Kasumi-1 (cell line): Measurements from ENCODE around the gene METTL25.
"Not testable (repeated sequence)": the region's sequence is repeated elsewhere in the genome, so short reads cannot be mapped to it uniquely, and the experiment has no call there.

Experiments
- DNase-seq, 2 experiments: peaks; one replicate each; lab custom pipeline; 2025; lab: John Stamatoyannopoulos, UW

Gene METTL25, protein sequence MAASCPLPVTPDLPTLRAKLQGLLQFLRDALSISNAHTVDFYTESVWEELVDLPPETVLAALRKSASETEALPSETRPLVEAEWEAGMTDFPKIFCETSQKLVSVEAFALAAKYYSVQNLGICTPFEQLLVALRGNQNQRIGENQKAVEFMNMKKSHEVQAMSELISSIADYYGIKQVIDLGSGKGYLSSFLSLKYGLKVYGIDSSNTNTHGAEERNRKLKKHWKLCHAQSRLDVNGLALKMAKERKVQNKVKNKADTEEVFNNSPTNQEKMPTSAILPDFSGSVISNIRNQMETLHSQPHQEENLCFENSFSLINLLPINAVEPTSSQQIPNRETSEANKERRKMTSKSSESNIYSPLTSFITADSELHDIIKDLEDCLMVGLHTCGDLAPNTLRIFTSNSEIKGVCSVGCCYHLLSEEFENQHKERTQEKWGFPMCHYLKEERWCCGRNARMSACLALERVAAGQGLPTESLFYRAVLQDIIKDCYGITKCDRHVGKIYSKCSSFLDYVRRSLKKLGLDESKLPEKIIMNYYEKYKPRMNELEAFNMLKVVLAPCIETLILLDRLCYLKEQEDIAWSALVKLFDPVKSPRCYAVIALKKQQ

DNA sequence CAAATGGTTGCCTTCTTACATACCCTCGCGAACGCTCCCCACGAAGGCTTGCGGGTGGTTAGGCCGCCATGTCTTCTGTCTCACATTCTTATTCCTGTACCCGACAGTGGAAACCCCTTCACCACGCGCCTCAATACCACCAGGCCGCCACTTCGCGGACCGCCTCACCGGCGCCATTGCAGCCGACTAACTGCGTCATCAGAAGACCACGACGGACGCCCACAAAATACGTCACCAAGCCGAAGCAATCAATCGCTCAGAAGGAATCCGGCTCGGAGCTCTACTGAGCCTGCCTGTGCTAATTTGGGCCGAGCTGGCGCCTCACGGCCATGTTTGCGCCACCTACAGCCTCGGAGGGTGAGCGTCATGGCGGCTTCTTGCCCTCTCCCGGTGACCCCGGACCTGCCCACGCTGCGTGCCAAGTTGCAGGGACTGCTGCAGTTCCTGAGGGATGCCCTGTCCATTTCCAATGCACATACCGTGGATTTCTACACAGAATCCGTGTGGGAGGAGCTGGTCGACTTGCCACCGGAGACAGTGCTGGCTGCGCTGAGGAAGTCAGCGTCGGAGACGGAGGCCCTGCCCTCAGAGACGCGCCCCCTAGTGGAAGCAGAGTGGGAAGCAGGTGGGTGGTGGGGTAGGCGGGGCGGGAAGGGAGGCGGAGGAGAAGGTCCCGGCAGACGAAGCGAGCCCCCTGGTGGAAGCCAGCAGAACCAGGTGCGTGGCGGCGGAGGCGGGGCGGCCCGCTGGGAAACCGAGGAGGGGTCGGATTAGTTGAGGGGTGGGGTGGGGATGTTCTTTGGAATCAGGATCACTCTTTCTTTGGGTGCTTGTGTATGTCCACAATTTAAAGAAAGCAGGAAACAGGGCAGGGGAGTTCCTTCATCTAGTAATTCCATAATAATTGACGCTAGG, at the start of gene METTL25, which contains the start of gene CCDC59:
TSS of gene METTL25 (plus strand) at position 330 of the 915 bp plus-strand sequence. CDS start at position 367, 37 bp downstream.
TSS of gene CCDC59 (minus strand) at position 188 of the 915 bp plus-strand sequence. CDS start at position 177, 11 bp downstream.
- peak; percentile 94 to 95 for DNase-seq

DNA sequence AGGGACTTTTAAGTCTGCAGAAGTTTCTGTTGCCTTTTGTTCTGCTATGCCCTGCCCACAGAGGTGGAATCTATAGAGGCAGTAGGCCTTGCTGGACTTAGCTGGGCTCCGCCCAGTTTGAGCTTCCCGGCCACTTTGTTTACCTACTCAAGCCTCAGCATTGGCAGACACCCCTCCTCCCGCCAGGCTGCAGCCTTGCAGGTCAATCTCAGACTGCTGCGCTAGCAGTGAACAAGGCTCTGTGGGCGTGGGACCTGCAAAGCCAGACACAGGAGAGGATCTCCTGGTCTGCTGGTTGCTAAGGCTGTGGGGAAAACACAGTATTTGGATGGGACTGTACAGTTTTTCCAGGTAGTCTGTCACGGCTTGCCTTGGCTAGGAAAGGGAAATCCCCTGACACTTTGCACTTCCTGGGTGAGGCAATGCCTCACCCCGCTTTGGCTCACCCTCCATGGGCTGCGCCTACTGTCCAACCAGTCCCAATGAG, 43.9 kb upstream of the METTL25 start:
- no peak for DNase-seq

DNA sequence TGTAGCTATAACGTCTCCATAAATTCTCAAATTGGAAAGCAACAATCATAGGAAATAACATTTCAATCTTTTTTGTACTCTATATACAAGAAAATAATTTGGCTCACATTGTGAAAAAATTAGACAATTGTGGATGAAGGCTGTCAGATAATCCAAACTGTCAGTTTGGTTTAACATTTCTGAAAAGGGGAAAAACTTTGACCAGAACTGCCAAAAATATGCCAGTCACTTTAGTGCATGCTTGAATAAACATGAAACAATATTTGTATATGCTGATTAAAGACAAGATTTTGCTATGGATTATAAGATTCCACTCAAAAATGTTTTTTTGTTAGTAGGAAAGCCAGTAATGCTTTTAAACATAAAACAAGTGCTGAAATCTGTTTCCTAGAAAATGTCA, 39.1 kb upstream of the METTL25 start:
- no peak for DNase-seq

DNA sequence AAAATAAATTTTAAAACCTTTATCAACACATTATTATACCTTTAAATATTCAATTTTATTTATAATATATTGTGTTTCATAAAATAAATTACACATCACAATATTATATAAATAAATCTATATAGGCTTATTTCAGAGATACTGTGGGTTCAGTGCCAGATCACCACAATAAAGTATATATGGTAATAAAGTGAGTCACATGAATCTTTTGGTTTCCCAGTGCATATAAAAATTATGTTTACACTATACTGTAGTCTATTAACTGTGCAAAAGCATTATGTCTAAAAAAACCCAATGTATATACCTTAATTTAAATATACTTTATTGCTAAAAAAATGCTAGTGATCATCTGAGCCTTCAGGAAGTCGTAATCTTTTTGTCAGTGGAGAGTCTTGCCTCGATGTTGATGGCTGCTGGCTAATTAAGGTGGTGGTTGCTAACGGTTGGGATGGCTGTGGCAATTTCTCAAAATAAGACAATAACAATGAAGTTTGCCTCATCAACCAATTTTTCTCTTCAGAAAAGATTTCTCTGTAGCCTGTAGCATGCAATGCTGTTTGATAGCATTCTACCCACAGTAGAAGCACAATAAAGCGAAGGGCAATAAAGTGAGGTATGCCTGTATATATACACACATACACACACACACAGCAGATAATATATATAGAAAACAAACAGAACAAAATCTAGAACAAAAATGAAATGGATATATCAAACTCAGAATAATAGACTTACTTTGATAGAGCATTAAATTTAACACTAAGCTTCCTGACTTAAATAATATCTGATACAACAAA, 32.6 kb upstream of the METTL25 start:
- DNase-seq: no peak

DNA sequence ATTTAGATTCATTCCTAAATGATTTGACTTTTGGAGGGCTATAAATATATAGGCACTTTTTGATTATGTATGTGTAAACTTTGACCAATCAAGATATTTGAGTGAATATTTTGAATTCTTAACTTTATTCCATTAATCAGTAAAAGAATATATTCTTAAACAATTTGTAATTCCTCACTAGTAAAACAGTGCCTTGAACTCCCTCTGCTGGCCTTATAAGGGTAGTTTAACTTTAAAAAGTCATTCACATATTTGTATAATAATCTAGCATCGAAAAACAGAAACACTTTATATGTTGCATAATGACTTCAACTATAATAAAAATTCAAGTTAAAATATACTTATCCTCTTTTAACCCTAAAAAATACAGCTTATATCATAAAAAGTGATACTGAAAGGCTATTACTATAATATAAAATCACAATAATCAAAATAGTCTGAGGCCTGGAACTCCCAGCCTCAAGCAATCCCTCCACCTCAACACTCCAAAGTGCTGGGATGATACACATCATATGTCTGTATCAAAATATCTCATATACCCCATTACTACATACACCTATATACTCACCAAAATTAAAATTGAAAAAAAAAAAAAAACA, 31.3 kb upstream of the METTL25 start:
- peak; percentile 43 to 66 for DNase-seq

DNA sequence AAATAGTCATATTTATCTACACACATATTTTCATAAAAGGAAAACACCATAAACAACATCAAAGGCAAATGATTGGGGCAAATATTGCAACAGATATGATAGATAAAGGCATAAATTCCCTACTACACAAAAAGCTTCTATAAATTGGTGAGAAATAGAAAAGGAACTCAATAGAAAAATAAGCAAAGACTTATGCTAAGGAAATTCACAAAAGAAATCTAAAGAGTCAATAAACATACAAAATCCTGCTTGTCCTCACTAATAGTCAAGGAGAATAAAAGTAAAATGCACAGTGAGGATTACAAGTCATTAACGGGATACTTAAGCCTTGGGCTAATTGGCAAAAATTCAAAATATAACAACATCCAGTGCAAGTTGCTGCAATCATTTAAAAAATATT, 30.5 kb upstream of the METTL25 start:
- DNase-seq: no peak

DNA sequence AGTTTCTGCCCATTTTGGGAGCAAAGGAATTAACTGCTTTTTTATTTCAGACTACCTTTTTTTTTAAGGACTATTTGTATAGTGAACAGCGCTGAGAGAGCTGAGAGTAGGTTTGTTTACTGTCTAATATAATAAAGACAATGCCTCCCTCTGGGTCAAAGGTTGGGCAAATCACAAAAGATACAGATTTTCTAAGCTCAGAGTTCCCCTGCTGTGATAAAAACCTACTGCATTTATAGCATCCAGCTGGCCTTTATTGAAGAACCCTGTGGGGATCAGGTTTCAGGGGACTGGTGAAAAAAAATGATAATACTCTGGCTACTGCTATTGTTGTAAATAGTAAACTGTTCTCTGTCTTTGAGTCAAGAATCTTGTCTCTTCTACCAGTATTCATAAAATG, 28.8 kb upstream of the METTL25 start:
- DNase-seq: no peak

DNA sequence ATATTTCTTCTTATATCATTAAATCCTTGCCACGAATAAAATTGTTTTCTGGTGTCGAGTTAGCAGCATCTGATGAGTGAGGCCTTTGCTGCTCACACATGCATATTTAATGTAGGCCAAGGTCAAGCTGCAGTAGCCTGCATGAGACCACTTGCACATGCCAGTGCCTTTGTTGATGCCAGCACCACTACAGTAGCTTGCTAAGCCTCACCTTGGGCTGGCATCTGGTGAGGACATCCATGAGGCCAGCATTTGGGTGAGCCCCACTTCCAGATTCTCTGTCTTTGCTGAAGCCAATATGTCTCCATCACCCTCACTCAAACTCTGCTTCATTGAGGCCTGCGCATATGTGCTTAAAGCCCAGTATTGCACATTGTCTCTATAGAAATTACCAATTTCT, 8.2 kb upstream of the METTL25 start:
- no peak for DNase-seq

DNA sequence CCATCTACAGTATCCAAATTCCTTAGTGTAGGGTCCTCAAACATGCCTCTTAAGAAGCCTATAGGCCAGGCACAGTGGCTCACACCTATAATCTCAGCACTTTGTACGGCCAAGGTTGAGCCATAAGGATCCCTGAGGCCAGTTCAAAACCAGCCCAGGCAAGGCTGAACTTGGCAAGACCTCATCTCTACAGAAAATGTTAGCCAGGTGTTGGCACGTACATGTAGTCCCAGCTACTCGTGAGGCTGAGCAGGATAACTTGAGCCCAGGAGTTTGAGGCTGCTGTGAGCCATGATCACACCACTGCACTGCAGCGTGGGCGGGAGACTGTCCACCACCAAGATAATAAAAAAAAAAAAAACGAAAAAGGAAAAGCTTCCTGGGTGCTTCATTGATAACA, 6.9 kb upstream of the METTL25 start:
- no peak for DNase-seq

DNA sequence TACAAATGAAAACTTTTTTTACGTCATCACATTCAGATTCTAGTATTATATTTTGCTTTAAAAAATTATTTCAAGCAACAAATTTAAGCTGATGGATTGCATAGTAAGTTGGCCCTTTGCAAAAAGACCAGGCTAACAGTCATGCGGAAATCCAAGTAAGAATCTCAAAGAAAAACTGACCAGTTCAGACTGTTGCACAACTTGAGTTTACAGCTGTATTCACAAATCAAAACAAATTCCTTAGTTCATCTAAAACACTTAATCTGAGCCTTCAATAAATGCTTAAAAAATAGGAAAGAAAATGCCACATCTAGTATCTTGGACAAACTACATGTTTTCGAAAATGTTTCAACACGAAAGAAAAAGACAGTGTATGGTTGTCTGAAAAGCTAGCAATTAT, 989 bp upstream of the METTL25 start:
- no peak for DNase-seq

DNA sequence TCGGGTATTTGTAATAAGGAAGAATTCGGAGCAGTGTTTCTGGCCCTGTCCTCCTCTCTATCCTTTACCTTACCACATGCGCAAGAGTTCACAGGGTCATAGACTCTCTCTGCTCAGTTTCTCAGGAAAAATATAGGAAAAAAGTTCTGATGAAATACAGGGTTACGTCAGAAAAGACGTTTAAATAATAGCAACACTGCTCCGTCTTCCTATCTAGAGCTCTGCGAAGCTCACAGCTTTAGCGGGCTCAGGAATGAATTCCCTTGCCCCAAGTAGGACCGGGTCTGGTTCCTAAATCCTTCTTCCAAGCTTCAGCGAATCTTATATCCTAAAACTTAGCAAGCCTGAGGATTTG, 507 bp upstream of the METTL25 start:
- peak in 1 of 2 experiments; percentile 28 for DNase-seq

DNA sequence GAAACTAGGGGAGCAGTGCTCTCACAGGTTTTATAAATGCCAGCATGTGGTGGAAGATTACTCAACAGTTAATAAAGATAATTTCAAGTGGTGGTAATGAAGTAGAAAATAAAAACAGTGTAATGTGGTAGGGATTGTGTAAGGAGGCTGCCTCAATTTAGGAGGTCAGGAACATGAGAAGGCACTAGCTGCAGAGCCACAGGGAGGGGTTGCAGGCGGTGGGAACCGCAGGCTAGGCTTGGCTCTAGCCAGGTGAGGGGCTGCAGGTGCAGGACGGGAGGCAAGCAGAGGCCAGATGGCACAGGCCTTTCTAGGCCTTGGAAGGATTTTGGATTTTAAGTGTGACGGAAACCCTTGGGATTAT, 768 bp downstream of the METTL25 start:
- DNase-seq: peak in 1 of 2 experiments; percentile 39

DNA sequence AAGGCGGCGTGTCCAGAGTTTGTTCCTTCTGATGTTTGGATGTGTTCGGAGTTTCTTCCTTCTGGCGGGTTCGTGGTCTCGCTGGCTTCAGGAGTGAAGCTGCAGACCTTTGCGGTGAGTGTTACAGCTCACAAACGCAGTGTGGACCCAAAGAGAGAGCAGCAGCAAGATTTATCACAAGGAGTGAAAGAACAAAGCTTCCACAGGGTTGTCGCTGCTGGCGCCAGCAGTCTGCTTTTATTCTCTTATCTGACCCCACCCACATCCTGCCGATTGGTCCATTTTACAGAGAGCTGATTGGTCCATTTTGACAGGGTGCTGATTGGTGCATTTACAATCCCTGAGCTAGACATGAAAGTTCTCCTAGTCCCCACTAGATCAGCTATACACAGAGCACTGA, 2.5 kb downstream of the METTL25 start:
- not testable (repeated sequence) for DNase-seq

DNA sequence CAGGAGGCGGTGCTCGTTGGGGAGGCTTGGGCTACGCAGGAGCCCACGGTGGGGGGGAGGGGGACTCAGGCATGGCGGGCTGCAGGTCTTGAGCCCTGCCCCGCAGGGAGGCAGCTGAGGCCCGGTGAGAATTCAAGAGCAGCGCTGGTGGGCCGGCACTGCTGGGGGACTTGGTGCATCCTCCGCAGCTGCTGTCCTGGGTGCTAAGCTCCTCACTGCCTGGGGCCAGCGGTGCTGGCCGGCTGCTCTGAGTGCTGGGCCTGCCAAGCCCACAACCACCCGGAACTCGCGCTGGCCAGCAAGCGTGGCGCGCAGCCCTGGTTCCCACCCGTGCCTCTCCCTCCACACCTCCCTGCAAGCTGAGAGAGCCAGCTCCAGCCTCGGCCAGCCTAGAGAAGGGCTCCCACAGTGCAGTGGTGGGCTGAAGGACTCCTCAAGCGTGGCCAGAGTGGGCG, 3.2 kb downstream of the METTL25 start:
- no peak for DNase-seq

DNA sequence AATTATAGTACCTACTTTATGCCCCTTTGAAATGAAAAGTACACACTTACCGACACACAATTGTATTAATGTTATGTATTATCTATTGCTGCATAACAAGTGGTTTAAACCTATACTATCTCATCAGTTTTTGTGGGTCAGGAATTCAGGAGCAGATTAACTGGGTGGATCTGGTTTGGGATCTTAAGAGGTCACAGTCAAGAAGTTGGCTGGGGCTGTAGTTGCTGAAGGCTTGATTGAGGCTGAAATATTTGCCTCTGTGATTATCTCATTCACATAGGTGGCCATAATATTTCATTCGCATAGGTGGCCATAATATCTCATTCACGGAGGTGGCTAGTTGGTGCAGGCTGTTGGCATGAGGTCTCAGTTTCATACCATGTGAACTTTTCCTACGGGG, 5.7 kb downstream of the METTL25 start:
- DNase-seq: no peak

DNA sequence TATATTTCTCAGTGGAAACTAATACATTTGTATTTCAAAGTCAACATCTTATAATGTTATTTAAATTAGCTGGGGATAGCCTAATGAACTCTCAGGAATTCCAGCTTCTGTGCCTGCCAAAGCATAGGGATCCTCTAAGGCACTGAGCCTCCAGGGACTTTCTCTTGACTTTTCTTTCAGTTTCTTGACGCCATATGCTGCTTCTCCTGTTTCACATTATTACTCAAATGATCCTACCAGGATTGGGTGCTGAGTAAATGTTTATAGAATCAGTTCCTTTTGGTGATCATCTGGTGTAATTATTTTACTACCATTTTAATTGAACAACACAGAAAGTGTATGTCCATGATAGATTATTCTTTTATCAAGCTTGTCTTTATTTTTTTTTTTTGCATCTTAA, 7.9 kb downstream of the METTL25 start:
- DNase-seq: no peak

DNA sequence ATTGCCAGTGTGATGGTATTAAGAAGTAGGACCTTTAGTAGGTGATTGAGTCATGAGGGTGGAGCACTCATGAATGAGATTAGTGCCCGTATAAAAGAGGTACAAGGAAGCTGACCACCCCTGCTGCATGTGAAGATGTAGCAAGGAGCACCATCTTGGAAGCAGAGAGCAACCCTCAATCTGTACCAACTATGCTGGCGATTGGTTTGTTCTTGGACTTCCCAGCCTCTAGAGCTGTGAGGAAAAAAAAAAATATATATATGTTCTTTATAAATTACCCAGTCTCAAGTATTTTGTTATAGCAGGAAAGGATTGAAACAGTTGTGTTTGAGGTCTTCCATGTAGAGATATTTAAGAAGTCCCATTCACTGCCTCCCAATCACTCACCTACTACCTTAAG, 16.9 kb downstream of the METTL25 start:
- DNase-seq: no peak

DNA sequence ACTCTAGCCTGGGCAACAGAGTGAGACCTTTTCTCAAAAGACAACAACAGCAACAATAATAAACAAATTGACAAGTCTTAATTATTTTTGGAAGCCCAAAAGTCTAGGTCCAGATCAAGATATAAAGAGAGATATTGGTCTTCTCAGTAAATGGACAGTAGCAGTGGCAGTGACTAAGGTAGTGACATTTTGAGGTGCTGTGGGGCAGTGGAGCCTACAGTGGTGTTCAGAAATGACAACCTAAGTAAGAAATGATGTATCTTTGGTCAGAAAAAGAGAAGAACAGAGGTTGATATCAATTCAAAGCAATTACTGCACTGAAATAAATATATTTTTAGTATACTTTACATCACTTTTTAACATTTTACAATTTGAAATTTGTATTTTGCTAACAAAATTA, 20.7 kb downstream of the METTL25 start:
- no peak for DNase-seq

DNA sequence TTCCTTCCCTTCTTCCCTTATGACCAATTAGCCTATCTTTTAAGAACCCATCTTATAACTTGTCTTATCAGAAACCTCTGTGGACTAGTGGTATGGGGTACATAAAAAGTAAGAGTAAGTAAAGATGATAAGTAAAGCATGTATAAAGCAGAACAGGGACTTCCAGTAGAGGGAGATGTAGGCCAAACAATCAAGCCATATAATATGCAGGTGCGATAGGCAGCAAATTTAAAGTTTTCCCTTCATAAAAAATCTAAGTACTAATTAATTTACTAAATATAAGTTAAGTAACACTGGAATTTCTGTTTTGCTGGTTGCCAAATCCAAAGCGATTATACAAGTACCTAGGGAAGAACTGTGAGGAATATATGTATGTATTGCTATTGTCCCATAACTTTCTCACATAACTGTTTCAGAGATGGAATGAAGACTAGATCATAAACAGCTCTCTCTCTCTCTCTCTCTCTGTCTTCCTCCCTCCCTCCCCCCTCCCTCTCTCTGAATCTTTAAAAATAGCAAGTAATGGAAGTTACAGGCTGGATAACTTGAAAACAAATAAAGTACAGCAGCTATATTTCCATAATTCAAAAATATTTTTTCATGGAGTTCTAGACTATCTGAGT, 25.7 kb downstream of the METTL25 start:
- DNase-seq: peak; percentile 57 to 68

DNA sequence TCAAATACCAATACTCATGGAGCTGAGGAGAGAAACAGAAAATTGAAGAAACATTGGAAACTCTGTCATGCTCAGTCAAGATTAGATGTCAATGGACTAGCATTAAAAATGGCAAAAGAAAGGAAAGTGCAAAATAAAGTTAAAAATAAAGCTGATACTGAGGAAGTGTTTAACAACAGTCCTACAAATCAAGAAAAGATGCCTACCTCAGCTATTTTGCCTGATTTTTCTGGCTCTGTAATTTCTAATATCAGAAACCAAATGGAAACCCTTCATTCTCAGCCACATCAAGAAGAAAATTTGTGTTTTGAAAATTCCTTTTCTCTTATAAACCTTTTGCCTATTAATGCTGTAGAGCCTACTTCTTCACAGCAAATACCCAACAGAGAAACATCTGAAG, 40.5 kb downstream of the METTL25 start:
- no peak for DNase-seq

DNA sequence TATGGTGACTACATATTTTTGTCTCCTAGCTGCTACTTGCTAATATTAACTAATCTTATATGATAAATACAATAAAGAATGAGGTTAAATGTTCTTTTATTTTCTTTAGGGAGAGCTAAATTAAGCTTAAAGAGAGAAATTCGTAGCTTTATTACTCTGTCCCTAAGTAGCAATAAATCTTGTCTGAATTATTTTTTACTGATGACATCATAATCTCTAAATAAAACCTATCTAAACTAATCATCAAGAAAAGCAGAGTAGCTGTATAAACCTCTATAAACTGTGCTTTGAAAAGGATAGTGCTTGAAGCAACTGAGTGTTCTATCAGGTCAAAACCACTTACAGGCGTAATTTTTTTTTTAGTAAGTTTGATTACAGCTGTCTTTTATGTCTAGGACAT, 42.5 kb downstream of the METTL25 start:
- no peak for DNase-seq
